Measurements from ENCODE around the gene ANKRD13A. TPM values are rescaled to one million over a fixed set of nuclear protein-coding genes. Genes with fewer than 3 reads are reported as not detected.
"Not testable (repeated sequence)": the region's sequence is repeated elsewhere in the genome, so short reads cannot be mapped to it uniquely, and the experiment has no call there.

ANKRD13A gene
- total RNA-seq, 1 donor from 2014 or later: 108 TPM

DNA sequence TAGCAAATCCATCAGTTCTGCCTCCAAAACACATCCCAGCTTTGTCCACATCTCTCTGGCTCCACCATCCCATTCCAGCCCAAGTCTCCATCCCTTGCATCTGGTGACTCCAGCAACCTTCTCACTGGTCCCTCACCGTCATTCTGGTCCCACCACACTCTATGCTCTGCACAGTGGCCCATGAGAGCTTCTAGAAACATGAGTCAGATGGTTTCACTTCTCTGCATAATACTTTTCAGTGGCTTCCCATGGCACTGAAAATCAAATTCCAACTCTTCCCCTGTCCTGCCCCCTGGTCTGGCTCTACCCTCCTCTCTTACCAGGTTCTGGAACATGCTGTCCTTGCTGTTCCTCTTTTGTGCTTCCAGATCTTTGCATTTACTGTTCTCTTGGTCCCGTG is 66.3 kb downstream of the ANKRD13A start:
- no peaks in the 10 kb centered on the region for H3K4me1 ChIP-seq
- H3K9me3 ChIP-seq: no peaks in the 10 kb centered on the region
- no peak for TF ChIP-seq POLR2AphosphoS5 (IDR thresholded peaks at IDR 0.05; ENCODE audit: insufficient read depth in 1 of 2, low read depth in 1 of 2)
- TF ChIP-seq, protein P1, sequence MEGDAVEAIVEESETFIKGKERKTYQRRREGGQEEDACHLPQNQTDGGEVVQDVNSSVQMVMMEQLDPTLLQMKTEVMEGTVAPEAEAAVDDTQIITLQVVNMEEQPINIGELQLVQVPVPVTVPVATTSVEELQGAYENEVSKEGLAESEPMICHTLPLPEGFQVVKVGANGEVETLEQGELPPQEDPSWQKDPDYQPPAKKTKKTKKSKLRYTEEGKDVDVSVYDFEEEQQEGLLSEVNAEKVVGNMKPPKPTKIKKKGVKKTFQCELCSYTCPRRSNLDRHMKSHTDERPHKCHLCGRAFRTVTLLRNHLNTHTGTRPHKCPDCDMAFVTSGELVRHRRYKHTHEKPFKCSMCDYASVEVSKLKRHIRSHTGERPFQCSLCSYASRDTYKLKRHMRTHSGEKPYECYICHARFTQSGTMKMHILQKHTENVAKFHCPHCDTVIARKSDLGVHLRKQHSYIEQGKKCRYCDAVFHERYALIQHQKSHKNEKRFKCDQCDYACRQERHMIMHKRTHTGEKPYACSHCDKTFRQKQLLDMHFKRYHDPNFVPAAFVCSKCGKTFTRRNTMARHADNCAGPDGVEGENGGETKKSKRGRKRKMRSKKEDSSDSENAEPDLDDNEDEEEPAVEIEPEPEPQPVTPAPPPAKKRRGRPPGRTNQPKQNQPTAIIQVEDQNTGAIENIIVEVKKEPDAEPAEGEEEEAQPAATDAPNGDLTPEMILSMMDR (IDR thresholded peaks at IDR 0.05): no peak
- TF ChIP-seq POLR2A (IDR thresholded peaks at IDR 0.05): no peak
- H3K27ac ChIP-seq: no peak overlapping the region
- DNase-seq (ENCODE audit: extremely low spot score in 2 of 2): no peak
- no peaks in the 10 kb centered on the region for H3K27me3 ChIP-seq
- H3K4me3 ChIP-seq: no peak overlapping the region
- no peaks in the 10 kb centered on the region for H3K36me3 ChIP-seq
- intact Hi-C loops (cut with DNase I): no loop called here

DNA sequence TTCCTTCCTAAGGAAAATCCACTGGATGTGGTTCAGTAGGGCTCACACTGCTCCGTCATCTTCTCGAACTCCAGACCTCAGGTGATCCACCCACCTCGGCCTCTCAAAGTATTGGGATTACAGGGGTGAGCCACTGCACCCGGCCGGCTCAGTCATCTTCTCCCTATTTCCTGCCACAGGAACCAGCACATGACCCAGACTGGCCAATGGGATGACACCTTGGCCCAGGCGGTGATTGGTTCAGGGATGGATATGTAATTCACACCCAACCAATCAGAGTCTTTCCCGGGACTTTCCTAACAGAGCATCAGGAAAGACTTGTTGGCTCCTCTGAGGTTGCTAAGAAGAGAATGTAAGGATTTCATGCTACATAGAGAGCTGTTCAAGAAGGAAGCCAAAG is 68.3 kb downstream of the ANKRD13A start:
- no peak for TF ChIP-seq POLR2A (IDR thresholded peaks at IDR 0.05)
- TF ChIP-seq POLR2AphosphoS5 (IDR thresholded peaks at IDR 0.05; ENCODE audit: insufficient read depth in 1 of 2, low read depth in 1 of 2): no peak
- TF ChIP-seq, protein P1 (IDR thresholded peaks at IDR 0.05): no peak
- intact Hi-C loops (cut with DNase I): no loop called here
- Histone ChIP-seq H3K9me3 (no peaks in the 10 kb centered on the region), H3K4me1 (no peaks in the 10 kb centered on the region), H3K4me3 (no peak overlapping the region), H3K27ac (no peak overlapping the region), H3K27me3 (no peaks in the 10 kb centered on the region), H3K36me3 (no peaks in the 10 kb centered on the region)
- no peak for DNase-seq (ENCODE audit: extremely low spot score in 2 of 2)

- H3K4me1 ChIP-seq; H3K9me3 ChIP-seq; H3K27me3 ChIP-seq; DNase-seq (ENCODE audit: extremely low spot score in 2 of 2); intact Hi-C loops (cut with DNase I); H3K27ac ChIP-seq; H3K36me3 ChIP-seq; H3K4me3 ChIP-seq: not testable (repeated sequence)
These were observed 68.9 kb downstream of the ANKRD13A start for GRCh38 chr12:110068115-110068514.

GRCh38 chr12:110068654-110069053 is 69.4 kb downstream of the ANKRD13A start:
- Histone ChIP-seq H3K4me3 (no peak overlapping the region), H3K9me3 (no peaks in the 10 kb centered on the region), H3K36me3 (no peaks in the 10 kb centered on the region), H3K27ac (no peak overlapping the region), H3K27me3 (no peaks in the 10 kb centered on the region), H3K4me1 (peaks cover 5% of the 10 kb centered on the region)
- no peak for DNase-seq (ENCODE audit: extremely low spot score in 2 of 2)
- TF ChIP-seq, protein P1 (IDR thresholded peaks at IDR 0.05): no peak
- TF ChIP-seq POLR2A (IDR thresholded peaks at IDR 0.05): no peak
- TF ChIP-seq POLR2AphosphoS5 (IDR thresholded peaks at IDR 0.05; ENCODE audit: insufficient read depth in 1 of 2, low read depth in 1 of 2): no peak
- intact Hi-C loops (cut with DNase I): no loop called here

DNA sequence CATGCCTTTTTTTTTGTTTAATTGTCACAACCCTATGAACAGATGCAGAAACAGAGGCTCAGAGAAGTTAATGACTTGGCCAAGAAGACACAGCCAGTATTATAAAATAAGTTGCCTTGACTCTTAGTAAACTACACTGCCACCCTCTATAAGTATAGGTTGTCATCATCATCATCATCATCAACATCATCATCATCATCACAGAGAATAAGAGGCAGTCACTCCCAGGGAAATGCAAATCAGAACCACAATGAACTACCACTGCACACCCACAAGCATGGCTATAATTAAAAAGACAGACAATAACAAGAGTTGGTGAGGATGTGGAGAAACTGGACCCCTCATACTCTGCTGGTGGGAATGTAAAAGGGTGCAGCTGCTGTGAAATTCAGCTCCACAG is 72.3 kb downstream of the ANKRD13A start:
- Histone ChIP-seq H3K4me1 (peaks cover 11% of the 10 kb centered on the region), H3K27me3 (no peaks in the 10 kb centered on the region), H3K36me3 (no peaks in the 10 kb centered on the region), H3K27ac (no peak overlapping the region), H3K4me3 (no peak overlapping the region), H3K9me3 (no peaks in the 10 kb centered on the region)
- intact Hi-C loops (cut with DNase I): no loop called here
- no peak for TF ChIP-seq POLR2AphosphoS5 (IDR thresholded peaks at IDR 0.05; ENCODE audit: insufficient read depth in 1 of 2, low read depth in 1 of 2)
- no peak for TF ChIP-seq POLR2A (IDR thresholded peaks at IDR 0.05)
- TF ChIP-seq, protein P1 (IDR thresholded peaks at IDR 0.05): no peak
- DNase-seq (ENCODE audit: extremely low spot score in 2 of 2): no peak

DNA sequence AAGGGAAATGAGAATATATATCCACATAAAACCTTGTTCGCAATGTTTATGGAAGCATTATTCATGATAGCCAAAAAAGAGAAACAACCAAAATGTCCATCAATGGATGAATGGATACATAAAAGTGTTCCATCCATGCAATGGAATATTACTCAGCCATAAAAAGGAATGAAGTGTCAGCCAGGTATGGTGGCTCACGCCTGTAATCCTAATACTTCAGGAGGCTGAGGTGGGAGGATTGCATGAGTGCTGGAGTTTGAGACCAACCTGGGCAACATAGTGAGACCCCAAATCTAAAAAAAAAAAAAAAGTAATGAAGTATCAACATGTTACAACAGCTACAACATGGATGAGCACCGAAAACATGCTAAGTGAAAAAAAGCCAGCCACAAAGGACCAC is 72.7 kb downstream of the ANKRD13A start:
- Histone ChIP-seq H3K36me3 (no peaks in the 10 kb centered on the region), H3K27ac (no peak overlapping the region), H3K4me1 (peaks cover 11% of the 10 kb centered on the region), H3K27me3 (no peaks in the 10 kb centered on the region), H3K4me3 (no peak overlapping the region), H3K9me3 (no peaks in the 10 kb centered on the region)
- TF ChIP-seq, protein P1 (IDR thresholded peaks at IDR 0.05): no peak
- TF ChIP-seq POLR2AphosphoS5 (IDR thresholded peaks at IDR 0.05; ENCODE audit: insufficient read depth in 1 of 2, low read depth in 1 of 2) (no peak), POLR2A (IDR thresholded peaks at IDR 0.05) (no peak)
- no peak for DNase-seq (ENCODE audit: extremely low spot score in 2 of 2)
- intact Hi-C loops (cut with DNase I): no loop called here

DNA sequence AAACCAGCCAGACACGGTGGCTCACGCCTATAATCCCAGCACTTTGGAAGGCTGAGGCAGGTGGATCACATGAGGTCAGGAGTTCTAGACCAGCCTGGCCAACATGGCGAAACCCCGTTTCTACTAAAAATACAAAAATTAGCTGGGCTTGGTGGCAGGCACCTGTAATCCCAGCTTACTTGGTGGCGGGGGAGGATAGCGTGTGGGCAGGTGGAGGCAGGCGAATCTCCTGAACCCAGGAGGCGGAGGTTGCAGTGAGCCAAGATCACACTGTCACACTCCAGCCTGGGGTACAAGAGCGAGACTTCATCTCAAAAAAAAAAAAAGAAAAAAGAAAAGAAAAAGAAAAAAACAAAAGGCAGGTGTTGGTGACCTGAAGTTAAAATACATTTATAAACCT is 73.4 kb downstream of the ANKRD13A start:
- Histone ChIP-seq H3K4me1 (peaks cover 11% of the 10 kb centered on the region), H3K4me3 (peak overlapping the region; percentile 42 to 44)
- DNase-seq (ENCODE audit: extremely low spot score in 2 of 2); H3K36me3 ChIP-seq; H3K9me3 ChIP-seq; H3K27me3 ChIP-seq; intact Hi-C loops (cut with DNase I); H3K27ac ChIP-seq: not testable (repeated sequence)

Data from vagina (tissue), 2 donors.